ENCODE data around the gene RSBN1.
A peak's percentile ranks its signal among the peaks of the same experiment; 100 is the strongest.

RSBN1 gene

GRCh38 chr1:113809670-113810602 is 2.3 kb downstream of the RSBN1 start (continued):
- TF ChIP-seq ZNF513 (tag by site-specific recombination; IDR thresholded peaks at IDR 0.05) (no peak), ZNF221 (tag by site-specific recombination; IDR thresholded peaks at IDR 0.05; ENCODE audit: borderline replicate concordance) (no peak), ZNF335 (tag by site-specific recombination; conservative IDR thresholded peaks at IDR 0.05) (peak; percentile 18; the same call in 1 of the 2 replicates), ZBTB48 (tag by site-specific recombination; IDR thresholded peaks at IDR 0.05) (no peak), ZBTB7A (tag by site-specific recombination; IDR thresholded peaks at IDR 0.05; ENCODE audit: low read depth) (no peak), ZNF10 (tag by site-specific recombination; IDR thresholded peaks at IDR 0.05) (no peak), ZNF2 (tag by site-specific recombination; IDR thresholded peaks at IDR 0.05) (no peak), ZNF114 (tag by site-specific recombination; IDR thresholded peaks at IDR 0.05) (no peak), PRDM4 (tag by site-specific recombination; IDR thresholded peaks at IDR 0.05) (0 out of 2 replicates have a peak, but pooled peaks have one; percentile 27), ZNF776 (tag by site-specific recombination; IDR thresholded peaks at IDR 0.05; ENCODE audit: borderline replicate concordance) (no peak)
- TF ChIP-seq, protein P1, sequence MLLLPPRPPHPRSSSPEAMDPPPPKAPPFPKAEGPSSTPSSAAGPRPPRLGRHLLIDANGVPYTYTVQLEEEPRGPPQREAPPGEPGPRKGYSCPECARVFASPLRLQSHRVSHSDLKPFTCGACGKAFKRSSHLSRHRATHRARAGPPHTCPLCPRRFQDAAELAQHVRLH (tag by site-specific recombination; IDR thresholded peaks at IDR 0.05) = no peak
- TF ChIP-seq, protein P2, sequence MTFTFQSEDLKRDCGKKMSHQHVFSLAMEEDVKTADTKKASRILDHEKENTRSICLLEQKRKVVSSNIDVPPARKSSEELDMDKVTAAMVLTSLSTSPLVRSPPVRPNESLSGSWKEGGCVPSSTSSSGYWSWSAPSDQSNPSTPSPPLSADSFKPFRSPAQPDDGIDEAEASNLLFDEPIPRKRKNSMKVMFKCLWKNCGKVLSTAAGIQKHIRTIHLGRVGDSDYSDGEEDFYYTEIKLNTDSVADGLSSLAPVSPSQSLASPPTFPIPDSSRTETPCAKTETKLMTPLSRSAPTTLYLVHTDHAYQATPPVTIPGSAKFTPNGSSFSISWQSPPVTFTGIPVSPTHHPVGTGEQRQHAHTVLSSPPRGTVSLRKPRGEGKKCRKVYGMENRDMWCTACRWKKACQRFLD (tag by site-specific recombination; IDR thresholded peaks at IDR 0.05) = no peak
- TF ChIP-seq, protein P3, sequence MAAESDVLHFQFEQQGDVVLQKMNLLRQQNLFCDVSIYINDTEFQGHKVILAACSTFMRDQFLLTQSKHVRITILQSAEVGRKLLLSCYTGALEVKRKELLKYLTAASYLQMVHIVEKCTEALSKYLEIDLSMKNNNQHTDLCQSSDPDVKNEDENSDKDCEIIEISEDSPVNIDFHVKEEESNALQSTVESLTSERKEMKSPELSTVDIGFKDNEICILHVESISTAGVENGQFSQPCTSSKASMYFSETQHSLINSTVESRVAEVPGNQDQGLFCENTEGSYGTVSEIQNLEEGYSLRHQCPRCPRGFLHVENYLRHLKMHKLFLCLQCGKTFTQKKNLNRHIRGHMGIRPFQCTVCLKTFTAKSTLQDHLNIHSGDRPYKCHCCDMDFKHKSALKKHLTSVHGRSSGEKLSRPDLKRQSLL (tag by site-specific recombination; IDR thresholded peaks at IDR 0.05) = no peak

GRCh38 chr1:113808450-113809195 is 3.7 kb downstream of the RSBN1 start:
- Histone ChIP-seq H3K36me3 (ENCODE audit: control insufficient read depth in 2 of 2, insufficient read depth in 1 of 2, low read length in 2 of 2) (peaks cover 0 to 5% of the 10 kb centered on the region in 2 experiments; a peak in 1 of 3 replicates), H3K27ac (ENCODE audit: extremely low read depth, low read depth, low read length) (no peak overlapping the region), H3K9me3 (ENCODE audit: control insufficient read depth, insufficient read depth, low read depth, low read length) (no peaks in the 10 kb centered on the region), H3K4me3 (ENCODE audit: low read depth, low read length) (no peak overlapping the region), H3K4me1 (ENCODE audit: control insufficient read depth, insufficient read depth, low read length) (peaks cover 12% of the 10 kb centered on the region)
- TF ChIP-seq ZNF155 (tag by site-specific recombination; IDR thresholded peaks at IDR 0.05) = no peak
- TF ChIP-seq ZNF146 (tag by site-specific recombination; IDR thresholded peaks at IDR 0.05) = peak; percentile 75
- TF ChIP-seq, protein P1 (tag by site-specific recombination; IDR thresholded peaks at IDR 0.05) = peak; percentile 63; the same call in 1 of the 2 replicates
- POLR2A ChIA-PET = no interaction called here
- CTCF ChIA-PET = interaction anchor here (0.7 kb wide), 1 partner anchor 16 kb away, joined by 3 read pairs; no protein-coding TSS in a partner anchor

Data from HEK293 (cell line).